ENCODE data around the gene LRRTM4. TPM values are rescaled to one million over a fixed set of nuclear protein-coding genes. Genes with fewer than 3 reads are reported as not detected.

LRRTM4 gene
- polyA plus RNA-seq, 1 donor (not counting 4 experiments of a cell fraction or from before 2014, with no cell fraction given): not detected

DNA sequence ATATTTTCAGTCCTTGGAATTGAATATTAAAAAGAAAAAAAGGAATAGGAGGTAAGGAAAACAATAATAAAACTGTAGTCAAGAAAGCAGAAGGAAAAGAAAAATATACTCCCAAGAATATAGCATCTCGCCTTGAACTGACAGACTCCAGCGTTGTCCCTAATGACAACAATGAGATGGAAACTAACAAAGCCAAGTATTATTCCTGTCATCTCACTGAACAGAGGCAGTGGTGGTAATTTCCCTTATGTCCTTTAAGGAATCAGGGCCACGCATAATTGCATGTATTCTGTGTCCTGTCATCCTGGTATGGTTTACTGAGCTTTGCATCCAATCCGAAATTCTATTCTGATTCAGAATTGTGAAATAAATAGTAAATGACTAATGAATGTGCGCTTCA is 158.9 kb downstream of the LRRTM4 start:
- dilution Hi-C loops (cut with MboI; ENCODE audit: extremely low pct_ligation_motif_present, low sequenced_read_pairs): no loop called here
- FAIRE-seq (no peak), DNase-seq (ENCODE audit: low read depth, low spot score) (no peak)
- TF ChIP-seq, protein P1, sequence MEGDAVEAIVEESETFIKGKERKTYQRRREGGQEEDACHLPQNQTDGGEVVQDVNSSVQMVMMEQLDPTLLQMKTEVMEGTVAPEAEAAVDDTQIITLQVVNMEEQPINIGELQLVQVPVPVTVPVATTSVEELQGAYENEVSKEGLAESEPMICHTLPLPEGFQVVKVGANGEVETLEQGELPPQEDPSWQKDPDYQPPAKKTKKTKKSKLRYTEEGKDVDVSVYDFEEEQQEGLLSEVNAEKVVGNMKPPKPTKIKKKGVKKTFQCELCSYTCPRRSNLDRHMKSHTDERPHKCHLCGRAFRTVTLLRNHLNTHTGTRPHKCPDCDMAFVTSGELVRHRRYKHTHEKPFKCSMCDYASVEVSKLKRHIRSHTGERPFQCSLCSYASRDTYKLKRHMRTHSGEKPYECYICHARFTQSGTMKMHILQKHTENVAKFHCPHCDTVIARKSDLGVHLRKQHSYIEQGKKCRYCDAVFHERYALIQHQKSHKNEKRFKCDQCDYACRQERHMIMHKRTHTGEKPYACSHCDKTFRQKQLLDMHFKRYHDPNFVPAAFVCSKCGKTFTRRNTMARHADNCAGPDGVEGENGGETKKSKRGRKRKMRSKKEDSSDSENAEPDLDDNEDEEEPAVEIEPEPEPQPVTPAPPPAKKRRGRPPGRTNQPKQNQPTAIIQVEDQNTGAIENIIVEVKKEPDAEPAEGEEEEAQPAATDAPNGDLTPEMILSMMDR (optimal IDR thresholded peaks at IDR 0.05 in 1 of 3, IDR thresholded peaks at IDR 0.05 in 1 of 3, conservative IDR thresholded peaks at IDR 0.05 in 1 of 3; ENCODE audit: extremely low read depth in 1 of 3, insufficient read depth in 2 of 3, low read length in 3 of 3): no peak
- no peak for TF ChIP-seq EZH2 (IDR thresholded peaks at IDR 0.05; ENCODE audit: low read length)
- Histone ChIP-seq H3K27ac (ENCODE audit: control insufficient read depth, insufficient read depth, low read length) (no peak overlapping the region), H3K9ac (ENCODE audit: control insufficient read depth, extremely low read depth, insufficient read depth, low read length) (no peak overlapping the region), H3K4me2 (ENCODE audit: control insufficient read depth, extremely low read depth, insufficient read depth, low read depth, low read length) (no peak overlapping the region), H4K20me1 (ENCODE audit: control insufficient read depth, extremely low read depth, insufficient read depth, low read length) (no peaks in the 10 kb centered on the region), H3K9me1 (ENCODE audit: control insufficient read depth, extremely low read depth, insufficient read depth, low read length) (no peaks in the 10 kb centered on the region), H2AFZ (ENCODE audit: control insufficient read depth, low read length) (no peak overlapping the region), H3K9me3 (ENCODE audit: control insufficient read depth, low read depth, low read length) (no peaks in the 10 kb centered on the region), H3K4me1 (ENCODE audit: control insufficient read depth, extremely low read depth, insufficient read depth, low read length) (no peaks in the 10 kb centered on the region), H3K27me3 (ENCODE audit: control insufficient read depth, extremely low read depth, insufficient read depth, low read length) (no peaks in the 10 kb centered on the region), H3K79me2 (ENCODE audit: control insufficient read depth, insufficient read depth, low read length) (no peaks in the 10 kb centered on the region), H3K36me3 (ENCODE audit: control insufficient read depth in 2 of 2, extremely low read depth in 1 of 2, insufficient read depth in 2 of 2, low read length in 2 of 2) (no peaks in the 10 kb centered on the region), H3K4me3 (ENCODE audit: control insufficient read depth in 2 of 3, extremely low read depth in 1 of 3, insufficient read depth in 2 of 3, low read depth in 1 of 3, low read length in 3 of 3) (no peak overlapping the region)

DNA sequence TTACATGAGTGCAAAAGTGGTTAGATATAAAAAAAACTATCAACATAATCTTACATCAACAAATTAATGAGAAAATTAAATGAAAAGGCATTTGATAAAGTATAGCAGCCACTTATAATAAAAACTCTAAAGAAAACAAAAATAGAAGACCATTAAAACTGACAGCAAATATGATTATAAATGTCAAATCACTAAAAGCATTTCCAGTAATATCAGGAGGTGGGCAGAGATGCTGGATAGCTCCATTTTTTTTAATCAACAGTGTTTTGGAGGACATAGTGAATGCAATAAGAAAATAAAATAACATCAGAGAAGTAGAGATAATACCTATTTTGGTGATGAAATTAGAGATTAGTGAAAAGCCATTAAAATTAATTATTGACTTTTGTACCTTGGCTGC is 173.4 kb downstream of the LRRTM4 start:
- H3K9me1 ChIP-seq (ENCODE audit: control insufficient read depth, extremely low read depth, insufficient read depth, low read length): no peaks in the 10 kb centered on the region
- no peaks in the 10 kb centered on the region for H4K20me1 ChIP-seq (ENCODE audit: control insufficient read depth, extremely low read depth, insufficient read depth, low read length)
- no peak overlapping the region for H2AFZ ChIP-seq (ENCODE audit: control insufficient read depth, low read length)
- no peak for FAIRE-seq
- no peak overlapping the region for H3K27ac ChIP-seq (ENCODE audit: control insufficient read depth, insufficient read depth, low read length)
- no peaks in the 10 kb centered on the region for H3K79me2 ChIP-seq (ENCODE audit: control insufficient read depth, insufficient read depth, low read length)
- H3K36me3 ChIP-seq (ENCODE audit: control insufficient read depth in 2 of 2, extremely low read depth in 1 of 2, insufficient read depth in 2 of 2, low read length in 2 of 2): no peaks in the 10 kb centered on the region
- no peak overlapping the region for H3K4me3 ChIP-seq (ENCODE audit: control insufficient read depth in 2 of 3, extremely low read depth in 1 of 3, insufficient read depth in 2 of 3, low read depth in 1 of 3, low read length in 3 of 3)
- TF ChIP-seq, protein P1 (optimal IDR thresholded peaks at IDR 0.05 in 1 of 3, IDR thresholded peaks at IDR 0.05 in 1 of 3, conservative IDR thresholded peaks at IDR 0.05 in 1 of 3; ENCODE audit: extremely low read depth in 1 of 3, insufficient read depth in 2 of 3, low read length in 3 of 3): no peak
- no peak for TF ChIP-seq EZH2 (IDR thresholded peaks at IDR 0.05; ENCODE audit: low read length)
- H3K9me3 ChIP-seq (ENCODE audit: control insufficient read depth, low read depth, low read length): no peaks in the 10 kb centered on the region
- no peak for DNase-seq (ENCODE audit: low read depth, low spot score)
- H3K9ac ChIP-seq (ENCODE audit: control insufficient read depth, extremely low read depth, insufficient read depth, low read length): no peak overlapping the region
- no peaks in the 10 kb centered on the region for H3K4me1 ChIP-seq (ENCODE audit: control insufficient read depth, extremely low read depth, insufficient read depth, low read length)
- H3K27me3 ChIP-seq (ENCODE audit: control insufficient read depth, extremely low read depth, insufficient read depth, low read length): no peaks in the 10 kb centered on the region
- dilution Hi-C loops (cut with MboI; ENCODE audit: extremely low pct_ligation_motif_present, low sequenced_read_pairs): no loop called here
- H3K4me2 ChIP-seq (ENCODE audit: control insufficient read depth, extremely low read depth, insufficient read depth, low read depth, low read length): no peak overlapping the region
